ENCODE results near the gene PTPN14.

GRCh38 chr1:214429951-214430770, 121.2 kb downstream of the PTPN14 start:
- TF ChIP-seq YY1 (IDR thresholded peaks at IDR 0.05; ENCODE audit: low read depth, low read length) (no peak), CREB1 (IDR thresholded peaks at IDR 0.05) (no peak), TEAD4 (IDR thresholded peaks at IDR 0.05; ENCODE audit: low read depth, low read length) (no peak), SP2 (IDR thresholded peaks at IDR 0.05; ENCODE audit: low read length) (no peak), JUN (IDR thresholded peaks at IDR 0.05; ENCODE audit: low read depth, low read length) (no peak), ATF2 (IDR thresholded peaks at IDR 0.05; ENCODE audit: low read length) (no peak), CEBPB (IDR thresholded peaks at IDR 0.05; ENCODE audit: low read depth, low read length) (no peak), GTF2F1 (IDR thresholded peaks at IDR 0.05; ENCODE audit: borderline replicate concordance, low read depth, low read length) (no peak), POLR2AphosphoS5 (IDR thresholded peaks at IDR 0.05; ENCODE audit: low read depth, low read length) (no peak), CTCF (IDR thresholded peaks at IDR 0.05; ENCODE audit: control extremely low read depth in 1 of 3, insufficient read depth in 1 of 3, low read depth in 1 of 3, low read length in 3 of 3) (no peak), SUZ12 (IDR thresholded peaks at IDR 0.05; ENCODE audit: low read length) (no peak), RAD21 (IDR thresholded peaks at IDR 0.05 in 1 of 2, conservative IDR thresholded peaks at IDR 0.05 in 1 of 2; ENCODE audit: low read depth in 2 of 2, low read length in 2 of 2) (no peak)
